ENCODE data around the gene SLC26A2. TPM values are rescaled to one million over a fixed set of nuclear protein-coding genes. Genes with fewer than 3 reads are reported as not detected.

SLC26A2 gene
- total and polyA plus RNA-seq, 10 of the 15 experiments (the other 5 are each of a cell fraction or from before 2014, with no cell fraction given): 1.7 to 6.4 (median 4.2) TPM

- H4K20me1 ChIP-seq (ENCODE audit: control insufficient read depth, insufficient read depth): no peaks in the 10 kb centered on the region
- H3K9ac ChIP-seq (ENCODE audit: control insufficient read depth, insufficient read depth, low read length): no peak overlapping the region
- no peaks in the 10 kb centered on the region; the same call in 1 of the 2 replicates for H3K4me1 ChIP-seq (ENCODE audit: control insufficient read depth, insufficient read depth, low read length)
- H3K27ac ChIP-seq (ENCODE audit: control insufficient read depth, insufficient read depth): no peak overlapping the region
- FAIRE-seq (no peak), ATAC-seq (no peak; the same call in 2 of the 3 replicates), DNase-seq (ENCODE audit: low read depth, low spot score) (no peak)
- no peak for TF ChIP-seq DPF2 (IDR thresholded peaks at IDR 0.05)
- TF ChIP-seq WRNIP1 (IDR thresholded peaks at IDR 0.05; ENCODE audit: borderline replicate concordance, low read depth, low read length): no peak
- no peak for TF ChIP-seq FOS (IDR thresholded peaks at IDR 0.05; ENCODE audit: borderline replicate concordance, extremely low read depth, insufficient read length)
- no peak for TF ChIP-seq CTCF (IDR thresholded peaks at IDR 0.05 in 2 of 3, conservative IDR thresholded peaks at IDR 0.05 in 1 of 3; ENCODE audit: control insufficient read depth in 2 of 3, extremely low read depth in 1 of 3, insufficient read depth in 1 of 3, low read depth in 3 of 3, low read length in 3 of 3)
- no peak for TF ChIP-seq BCL3 (IDR thresholded peaks at IDR 0.05; ENCODE audit: borderline replicate concordance, insufficient read depth, low read depth, low read length, poor library complexity, severe bottlenecking)
- TF ChIP-seq PAX5 (IDR thresholded peaks at IDR 0.05; ENCODE audit: borderline replicate concordance, low read depth, low read length): no peak
- no peak for TF ChIP-seq HDAC6 (IDR thresholded peaks at IDR 0.05; ENCODE audit: unreplicated experiment)
- no peak for TF ChIP-seq HDGF (IDR thresholded peaks at IDR 0.05)
- TF ChIP-seq SRF (IDR thresholded peaks at IDR 0.05; ENCODE audit: low read depth in 2 of 2, low read length in 2 of 2): no peak
- TF ChIP-seq PKNOX1 (IDR thresholded peaks at IDR 0.05): no peak
- TF ChIP-seq ZZZ3 (IDR thresholded peaks at IDR 0.05; ENCODE audit: control insufficient read depth, insufficient read length, low read depth): no peak
- TF ChIP-seq EZH2 (IDR thresholded peaks at IDR 0.05; ENCODE audit: borderline replicate concordance, control insufficient read depth, low read depth, low read length): no peak
- no peak for TF ChIP-seq RELB (IDR thresholded peaks at IDR 0.05; ENCODE audit: low read depth)
- H3K9me3 ChIP-seq (replicated peaks; ENCODE audit: control insufficient read depth, insufficient read depth, low read length): peaks cover 3% of the 10 kb centered on the region; the same call in 1 of the 3 replicates
- peaks cover 7% of the 10 kb centered on the region for H3K79me2 ChIP-seq (ENCODE audit: control insufficient read depth, insufficient read depth, low read length)
- no peak overlapping the region for H3K4me3 ChIP-seq
- ChIA-PET CTCF (interaction anchor here (2.0 kb wide), 1 partner anchor 20 kb away, joined by 5 read pairs; no protein-coding TSS in a partner anchor), SMC1A (ENCODE audit: uncharacterized antibody, unreplicated experiment) (interaction anchor here (1.9 kb wide), 1 partner anchor 12 kb away, joined by 11 read pairs; no protein-coding TSS in a partner anchor), RAD21 (ENCODE audit: unreplicated experiment) (no interaction called here), POLR2A (interaction anchor here (0.5 kb wide), 1 partner anchor 20 kb away, joined by 3 read pairs; no protein-coding TSS in a partner anchor)
- in situ Hi-C loops (cut with MboI): no loop called here
- H3K27me3 ChIP-seq (replicated peaks in 1 of 2; ENCODE audit: control insufficient read depth in 2 of 2, insufficient read depth in 2 of 2, low read length in 1 of 2): no peaks in the 10 kb centered on the region
- 82% methylated on average over 6 of the region's 6 CpGs for WGBS (ENCODE audit: insufficient coverage, insufficient replicate concordance, low lambda C conversion rate, missing lambda C conversion rate)
- peaks cover 15 to 51% of the 10 kb centered on the region in 2 experiments for H3K36me3 ChIP-seq (ENCODE audit: control insufficient read depth in 2 of 2, insufficient read depth in 2 of 2, low read length in 1 of 2)
- intact Hi-C loops (cut with micrococcal nuclease; ENCODE audit: unreplicated experiment): no loop called here
- H3K4me2 ChIP-seq (ENCODE audit: control insufficient read depth, insufficient read depth): 0 out of 2 replicates have a peak overlapping the region, but pooled peaks have one; percentile 2
- BruUV-seq (replicated peaks): no TSS peak
- no peak overlapping the region for H2AFZ ChIP-seq (ENCODE audit: control insufficient read depth, low read depth, low read length)
Observed at GRCh38 chr5:150009671-150010387, 49.3 kb downstream of the SLC26A2 start.
